K562 (cell line): Measurements from ENCODE around the gene IRF2BP1. TPM values are rescaled to one million over a fixed set of nuclear protein-coding genes. Genes with fewer than 3 reads are reported as not detected.

Experiments used
- CBFA2T2 ChIP-seq: fragments of 450-650 bp; conservative IDR thresholded peaks from 2 replicates; pipeline ENCODE4 v1.6.1; 2017; ENCODE audit warnings: mild to moderate bottlenecking
- EWSR1 ChIP-seq: fragments of 450-650 bp; IDR thresholded peaks from 2 replicates; pipeline ENCODE4 v1.6.1; 2018; ENCODE audit warnings: borderline replicate concordance, mild to moderate bottlenecking, low read depth, moderate library complexity; ENCODE audit not compliant: partially characterized antibody
- IRF2 ChIP-seq: sonication (generic); formaldehyde crosslinking; IDR thresholded peaks from 2 replicates; pipeline ENCODE4 v1.8.1; 2022; ENCODE audit warnings: mild to moderate bottlenecking, missing genetic modification reagents
- MIER1 ChIP-seq: fragments of 450-650 bp; IDR thresholded peaks from 2 replicates; pipeline ENCODE4 v1.6.1; 2016; ENCODE audit warnings: antibody characterized with exemption, mild to moderate bottlenecking, low read depth
- MTA3 ChIP-seq: fragments of 450-650 bp; formaldehyde crosslinking; IDR thresholded peaks from 2 replicates; pipeline ENCODE4 v1.6.1; 2017; ENCODE audit warnings: mild to moderate bottlenecking, borderline replicate concordance
- MTF1 ChIP-seq: fragments of 250-450 bp; sonication (Bioruptor Pico); IDR thresholded peaks from 2 replicates; pipeline ENCODE4 v1.9.0; 2021; ENCODE audit warnings: moderate library complexity, mild to moderate bottlenecking, inconsistent platforms, borderline replicate concordance
- NBN ChIP-seq: fragments of 450-650 bp; IDR thresholded peaks from 2 replicates; pipeline ENCODE4 v1.6.1; 2016; ENCODE audit warnings: low read depth, mild to moderate bottlenecking
- POLR2G ChIP-seq: fragments of 200-400 bp; formaldehyde crosslinking; IDR thresholded peaks from 2 replicates; pipeline ENCODE4 v1.6.1; 2017; ENCODE audit warnings: low read depth, mild to moderate bottlenecking, antibody characterized with exemption, low read length, moderate library complexity
- TARDBP ChIP-seq: fragments of 450-650 bp; IDR thresholded peaks from 2 replicates; pipeline ENCODE4 v1.6.1; 2016
- TSC22D4 ChIP-seq: fragments of 450-650 bp; IDR thresholded peaks from 2 replicates; pipeline ENCODE4 v1.6.1; 2016; ENCODE audit warnings: missing genetic modification characterization, missing biosample characterization, control low read depth
- USF1 ChIP-seq: sonication (generic); formaldehyde crosslinking; IDR thresholded peaks from 2 replicates; pipeline ENCODE4 v1.9.0; 2022; ENCODE audit warnings: mild to moderate bottlenecking, missing genetic modification reagents
- ZNF239 ChIP-seq: fragments of 250-450 bp; sonication (Bioruptor Pico); IDR thresholded peaks from 2 replicates; pipeline ENCODE4 v1.4.0; 2020; ENCODE audit warnings: mild to moderate bottlenecking
- ZNF717 ChIP-seq: fragments of 250-450 bp; sonication (Bioruptor Pico); IDR thresholded peaks from 2 replicates; pipeline ENCODE4 v1.5.0; 2021
- polyA plus RNA-seq, 8 experiments: library from polyadenylated mRNA; depleted of rRNA in 4 of 8; stranded (reverse) in 5 of 8; unstranded in 3 of 8; fragments of >200 nt; fragmentation: Nextera tagmentation in 2 of 8; fragmentation: Illumina TruSeq in 1 of 8; extraction: Ambion mirVana in 2 of 8; extraction: Trizol in 1 of 8; gene quantifications; 2 replicates each; pipeline versions ENCODE4 v1.2.1 to v1.2.3, GENCODE V29; 2011 to 2014; ENCODE audit warnings: inconsistent platforms in 1 of 8, missing spikeins in 1 of 8
- total RNA-seq, 7 experiments: library from RNA; depleted of rRNA in 6 of 7; stranded (reverse); fragments of >200 nt in 6 of 7; fragmentation: Illumina TruSeq in 2 of 7; extraction: Trizol in 2 of 7; gene quantifications; 2 replicates each; pipeline versions ENCODE4 v1.2.1 to v1.2.3, GENCODE V29; 2011 to 2021; ENCODE audit warnings: low replicate concordance in 1 of 7
- TF ChIP-seq, protein P1 (sequence below), 2 experiments: fragments of 450-650 bp; formaldehyde crosslinking in 1 of 2; IDR thresholded peaks; 2 replicates each; pipeline versions ENCODE4 v1.4.0 to v1.6.1; 2014 to 2020; ENCODE audit warnings: mild to moderate bottlenecking in 2 of 2, borderline replicate concordance in 1 of 2, low read depth in 1 of 2
- TF ChIP-seq, protein P2 (sequence below): sonication (generic); formaldehyde crosslinking; IDR thresholded peaks from 2 replicates; pipeline ENCODE4 v1.8.0; 2022; ENCODE audit warnings: missing genetic modification reagents, mild to moderate bottlenecking, borderline replicate concordance
- TF ChIP-seq, protein P3 (sequence below): fragments of 450-650 bp; IDR thresholded peaks from 2 replicates; pipeline ENCODE4 v1.6.1; 2016; ENCODE audit warnings: antibody characterized with exemption

IRF2BP1 gene
- total and polyA plus RNA-seq, 9 of the 15 experiments (the other 6 are each of a cell fraction or from before 2014, with no cell fraction given), result 0.61 to 35.9 (median 3.5) TPM

DNA sequence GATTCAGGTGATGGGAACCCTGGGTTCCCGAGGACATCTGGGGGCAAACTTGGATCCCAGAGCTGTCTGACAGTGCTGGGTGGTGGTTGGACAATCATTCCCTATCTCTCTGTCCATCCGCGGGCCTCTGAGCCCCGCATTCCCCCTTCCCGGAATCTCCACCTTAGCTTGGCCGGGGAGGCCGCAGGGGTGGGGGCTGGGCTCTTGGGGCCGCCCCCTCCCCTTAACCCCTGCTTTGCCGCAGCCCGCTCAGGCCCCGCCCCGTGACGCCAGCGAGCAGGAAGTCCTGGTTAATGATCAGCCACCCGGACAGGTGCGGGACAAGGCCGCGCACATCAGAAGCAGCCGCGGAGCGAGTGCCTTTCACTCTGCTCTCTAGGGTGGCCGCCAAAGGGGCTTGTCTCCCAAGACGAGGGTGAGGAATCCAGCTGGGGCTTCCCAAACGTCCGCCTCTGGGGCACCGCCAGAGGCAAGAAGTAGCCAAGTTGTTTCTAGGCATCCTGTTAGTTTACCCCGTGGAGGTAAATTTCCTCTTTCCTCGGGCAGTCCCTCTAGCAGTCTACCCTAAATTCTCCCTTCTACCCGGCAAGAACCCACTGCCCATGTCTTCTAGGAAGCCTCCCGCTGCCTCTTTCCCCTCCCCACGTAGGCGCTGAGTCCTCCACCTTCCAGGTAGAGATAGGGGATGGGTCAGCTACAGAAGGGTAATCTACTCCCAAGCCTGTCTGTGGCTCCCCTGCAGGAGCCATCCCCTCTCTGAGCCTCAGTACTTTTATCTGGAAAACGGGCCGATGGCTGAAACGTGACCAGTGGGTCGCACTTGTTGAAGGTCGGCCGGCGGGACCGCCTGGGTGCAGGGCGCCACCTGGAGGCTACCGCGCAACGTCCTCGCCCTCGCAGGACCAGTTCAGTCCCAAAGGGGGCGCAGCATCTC, 3.0 kb downstream of the IRF2BP1 start (continued):
- TF ChIP-seq, protein P1, sequence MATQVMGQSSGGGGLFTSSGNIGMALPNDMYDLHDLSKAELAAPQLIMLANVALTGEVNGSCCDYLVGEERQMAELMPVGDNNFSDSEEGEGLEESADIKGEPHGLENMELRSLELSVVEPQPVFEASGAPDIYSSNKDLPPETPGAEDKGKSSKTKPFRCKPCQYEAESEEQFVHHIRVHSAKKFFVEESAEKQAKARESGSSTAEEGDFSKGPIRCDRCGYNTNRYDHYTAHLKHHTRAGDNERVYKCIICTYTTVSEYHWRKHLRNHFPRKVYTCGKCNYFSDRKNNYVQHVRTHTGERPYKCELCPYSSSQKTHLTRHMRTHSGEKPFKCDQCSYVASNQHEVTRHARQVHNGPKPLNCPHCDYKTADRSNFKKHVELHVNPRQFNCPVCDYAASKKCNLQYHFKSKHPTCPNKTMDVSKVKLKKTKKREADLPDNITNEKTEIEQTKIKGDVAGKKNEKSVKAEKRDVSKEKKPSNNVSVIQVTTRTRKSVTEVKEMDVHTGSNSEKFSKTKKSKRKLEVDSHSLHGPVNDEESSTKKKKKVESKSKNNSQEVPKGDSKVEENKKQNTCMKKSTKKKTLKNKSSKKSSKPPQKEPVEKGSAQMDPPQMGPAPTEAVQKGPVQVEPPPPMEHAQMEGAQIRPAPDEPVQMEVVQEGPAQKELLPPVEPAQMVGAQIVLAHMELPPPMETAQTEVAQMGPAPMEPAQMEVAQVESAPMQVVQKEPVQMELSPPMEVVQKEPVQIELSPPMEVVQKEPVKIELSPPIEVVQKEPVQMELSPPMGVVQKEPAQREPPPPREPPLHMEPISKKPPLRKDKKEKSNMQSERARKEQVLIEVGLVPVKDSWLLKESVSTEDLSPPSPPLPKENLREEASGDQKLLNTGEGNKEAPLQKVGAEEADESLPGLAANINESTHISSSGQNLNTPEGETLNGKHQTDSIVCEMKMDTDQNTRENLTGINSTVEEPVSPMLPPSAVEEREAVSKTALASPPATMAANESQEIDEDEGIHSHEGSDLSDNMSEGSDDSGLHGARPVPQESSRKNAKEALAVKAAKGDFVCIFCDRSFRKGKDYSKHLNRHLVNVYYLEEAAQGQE (IDR thresholded peaks at IDR 0.05; ENCODE audit: borderline replicate concordance), result peak; percentile 95
- TF ChIP-seq, protein P1 (CRISPR knock-in tag; IDR thresholded peaks at IDR 0.05; ENCODE audit: low read depth), result 0 out of 2 replicates have a peak, but pooled peaks have one; percentile 19
- TF ChIP-seq MTA3 (peak; percentile 92), ZNF239 (CRISPR knock-in tag) (no peak), IRF2 (no peak), MTF1 (CRISPR knock-in tag) (no peak), USF1 (CRISPR knock-in tag) (peak; percentile 65), EWSR1 (no peak), CBFA2T2 (no peak), POLR2G (peak; percentile 79), TSC22D4 (tag) (no peak), NBN (peak; percentile 70; the same call in 1 of the 2 replicates), TARDBP (peak; percentile 77; the same call in 1 of the 2 replicates), MIER1 (no peak; the same call in 1 of the 2 replicates), ZNF717 (CRISPR knock-in tag) (no peak)
- TF ChIP-seq, protein P2, sequence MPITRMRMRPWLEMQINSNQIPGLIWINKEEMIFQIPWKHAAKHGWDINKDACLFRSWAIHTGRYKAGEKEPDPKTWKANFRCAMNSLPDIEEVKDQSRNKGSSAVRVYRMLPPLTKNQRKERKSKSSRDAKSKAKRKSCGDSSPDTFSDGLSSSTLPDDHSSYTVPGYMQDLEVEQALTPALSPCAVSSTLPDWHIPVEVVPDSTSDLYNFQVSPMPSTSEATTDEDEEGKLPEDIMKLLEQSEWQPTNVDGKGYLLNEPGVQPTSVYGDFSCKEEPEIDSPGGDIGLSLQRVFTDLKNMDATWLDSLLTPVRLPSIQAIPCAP (CRISPR knock-in tag), result no peak
- TF ChIP-seq, protein P3, sequence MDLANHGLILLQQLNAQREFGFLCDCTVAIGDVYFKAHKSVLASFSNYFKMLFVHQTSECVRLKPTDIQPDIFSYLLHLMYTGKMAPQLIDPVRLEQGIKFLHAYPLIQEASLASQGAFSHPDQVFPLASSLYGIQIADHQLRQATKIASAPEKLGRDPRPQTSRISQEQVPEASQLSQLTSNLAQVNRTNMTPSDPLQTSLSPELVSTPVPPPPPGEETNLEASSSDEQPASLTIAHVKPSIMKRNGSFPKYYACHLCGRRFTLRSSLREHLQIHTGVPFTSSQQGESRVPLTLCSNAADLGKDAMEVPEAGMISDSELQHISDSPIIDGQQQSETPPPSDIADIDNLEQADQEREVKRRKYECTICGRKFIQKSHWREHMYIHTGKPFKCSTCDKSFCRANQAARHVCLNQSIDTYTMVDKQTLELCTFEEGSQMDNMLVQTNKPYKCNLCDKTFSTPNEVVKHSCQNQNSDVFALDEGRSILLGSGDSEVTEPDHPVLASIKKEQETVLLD, result no peak; the same call in 1 of the 2 replicates
